ACHN (cell line): ENCODE results near the gene SNCB.

Experiments
- DNase-seq: peaks from one replicate; pipeline ENCODE4 v3.0.0-alpha.2; 2015
- in situ Hi-C: cut with HindIII; loops from 2 replicates; pipeline ENCODE4 v1.10.0; 2017; ENCODE audit warnings: low sequenced_read_pairs, low pct_ligation_motif_present, low pct_unique_long_range_greater_than_20kb

SNCB gene

GRCh38 chr5:176629853-176630680, at the start of gene SNCB, which contains the start of gene EIF4E1B:
SNCB (minus strand) TSS chr5:176630534; CDS start chr5:176629654, 880 bp downstream.
EIF4E1B (plus strand) TSS chr5:176630675; CDS start chr5:176642788, 12,113 bp downstream.
- in situ Hi-C loops, result no loop called here
- DNase-seq, result peak; percentile 49

DNA sequence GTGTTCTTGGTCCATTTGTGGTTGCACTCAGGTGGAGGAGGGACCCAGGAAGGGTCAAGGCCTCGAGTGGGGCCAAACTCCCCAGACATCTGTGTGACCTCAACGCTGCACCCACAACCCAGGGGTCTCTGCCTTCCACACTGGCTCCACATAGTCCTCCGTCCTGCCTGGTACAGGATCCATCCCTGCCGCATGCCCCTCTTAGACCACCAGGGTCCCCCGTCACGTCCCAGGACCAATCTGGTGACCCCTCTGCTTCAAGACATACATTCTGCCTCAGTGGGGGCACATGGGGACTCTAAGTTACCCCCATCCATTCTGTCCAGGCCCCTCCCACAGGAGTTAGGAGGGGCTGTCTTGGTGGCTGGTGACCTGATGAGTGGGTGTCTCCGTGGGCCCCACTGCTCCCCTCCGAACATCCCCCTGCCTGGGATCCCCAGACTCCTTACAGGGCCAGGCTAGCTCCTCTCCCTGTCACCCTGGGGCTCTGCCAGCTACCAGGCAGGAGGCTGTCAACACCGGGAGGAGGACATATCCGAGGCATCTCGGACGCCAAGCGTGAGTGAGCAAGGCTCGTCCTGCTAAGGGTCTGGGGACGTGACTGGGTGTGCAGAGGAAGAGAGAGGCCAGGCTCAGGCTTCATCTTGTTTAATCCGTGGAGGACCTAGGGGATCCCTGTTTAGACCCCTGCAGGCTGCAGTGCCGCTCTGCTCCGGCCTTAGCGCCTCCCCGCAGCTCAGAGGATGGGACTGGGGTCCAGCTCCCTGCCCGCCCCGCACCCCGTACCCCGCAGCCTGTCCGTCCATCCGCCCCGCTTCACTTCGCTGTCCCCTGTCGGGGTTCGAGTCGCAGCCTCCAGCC, 49.3 kb upstream of the SNCB start:
- in situ Hi-C loops, result no loop called here
- DNase-seq, result no peak

DNA sequence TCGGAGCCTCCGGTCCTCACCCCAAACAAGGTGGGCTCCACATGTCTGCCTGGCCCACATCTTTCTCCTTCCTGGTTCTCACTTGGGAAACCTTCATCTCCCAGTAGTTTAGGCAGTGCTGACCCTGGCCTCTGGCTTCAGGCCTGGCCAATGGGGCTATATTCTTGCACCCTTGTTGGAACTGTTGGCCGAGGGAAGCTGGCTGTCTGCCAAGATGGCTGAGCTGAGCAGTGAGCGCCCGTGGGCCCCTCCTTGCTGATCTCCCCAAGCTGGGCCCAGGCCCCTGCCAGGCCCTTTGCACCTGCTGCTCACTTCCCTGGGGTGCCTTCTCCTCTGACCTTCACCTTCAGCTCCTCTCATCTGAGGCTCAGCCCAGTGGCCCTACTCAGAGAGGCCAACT, 48.2 kb upstream of the SNCB start:
- in situ Hi-C loops, result no loop called here

GRCh38 chr5:176677209-176677939, 47.0 kb upstream of the SNCB start:
- in situ Hi-C loops, result no loop called here
- no peak for DNase-seq

More for the DNA sequence above, 48.2 kb upstream of the SNCB start:
- no peak for DNase-seq

DNA sequence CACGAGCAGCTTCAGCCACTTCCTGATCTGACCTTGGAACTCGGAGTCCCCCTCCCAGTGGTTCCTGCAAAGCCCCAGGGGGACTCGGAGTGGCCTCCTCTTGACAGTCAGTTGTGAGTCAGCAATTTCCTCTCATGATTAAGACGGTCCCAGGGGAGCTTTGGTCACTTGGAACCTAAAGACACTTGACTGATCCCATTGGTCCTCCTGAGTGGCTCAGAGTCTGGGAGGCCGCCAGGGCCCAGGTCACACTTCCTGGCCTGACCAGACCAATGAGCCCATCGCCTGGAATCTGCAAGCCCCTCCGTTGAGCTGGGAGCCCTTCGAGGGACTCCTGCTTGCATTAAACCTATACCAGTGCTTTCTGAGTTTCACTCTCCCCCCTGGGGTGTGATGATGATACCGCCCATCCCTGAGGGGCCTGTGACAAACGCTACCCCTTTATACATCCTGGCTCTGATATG, 46.1 kb upstream of the SNCB start:
- in situ Hi-C loops, result no loop called here
- DNase-seq, result no peak

- peak; percentile 31 for DNase-seq
- in situ Hi-C loops, result no loop called here
Observed at GRCh38 chr5:176675676-176676360, 45.5 kb upstream of the SNCB start.

DNA sequence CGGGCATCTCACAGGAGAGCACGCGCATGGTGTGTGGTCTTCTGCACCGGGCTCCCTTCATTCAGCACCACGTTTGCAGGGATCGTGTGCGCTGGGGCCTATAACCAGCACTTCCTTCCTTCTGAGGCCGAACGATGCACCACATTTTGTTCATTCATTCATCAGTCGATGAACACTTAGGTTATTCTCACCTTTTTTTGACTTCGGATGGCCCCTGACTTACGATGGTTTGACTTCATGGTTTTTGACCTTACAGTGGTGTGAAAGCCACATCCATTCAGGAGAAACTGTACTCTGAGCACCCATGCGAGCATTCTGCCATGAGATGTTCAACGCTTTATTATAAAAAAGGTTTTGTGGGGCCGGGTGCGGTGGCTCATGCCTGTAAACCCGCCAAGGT, 44.5 kb upstream of the SNCB start:
- in situ Hi-C loops, result no loop called here
- no peak for DNase-seq

DNA sequence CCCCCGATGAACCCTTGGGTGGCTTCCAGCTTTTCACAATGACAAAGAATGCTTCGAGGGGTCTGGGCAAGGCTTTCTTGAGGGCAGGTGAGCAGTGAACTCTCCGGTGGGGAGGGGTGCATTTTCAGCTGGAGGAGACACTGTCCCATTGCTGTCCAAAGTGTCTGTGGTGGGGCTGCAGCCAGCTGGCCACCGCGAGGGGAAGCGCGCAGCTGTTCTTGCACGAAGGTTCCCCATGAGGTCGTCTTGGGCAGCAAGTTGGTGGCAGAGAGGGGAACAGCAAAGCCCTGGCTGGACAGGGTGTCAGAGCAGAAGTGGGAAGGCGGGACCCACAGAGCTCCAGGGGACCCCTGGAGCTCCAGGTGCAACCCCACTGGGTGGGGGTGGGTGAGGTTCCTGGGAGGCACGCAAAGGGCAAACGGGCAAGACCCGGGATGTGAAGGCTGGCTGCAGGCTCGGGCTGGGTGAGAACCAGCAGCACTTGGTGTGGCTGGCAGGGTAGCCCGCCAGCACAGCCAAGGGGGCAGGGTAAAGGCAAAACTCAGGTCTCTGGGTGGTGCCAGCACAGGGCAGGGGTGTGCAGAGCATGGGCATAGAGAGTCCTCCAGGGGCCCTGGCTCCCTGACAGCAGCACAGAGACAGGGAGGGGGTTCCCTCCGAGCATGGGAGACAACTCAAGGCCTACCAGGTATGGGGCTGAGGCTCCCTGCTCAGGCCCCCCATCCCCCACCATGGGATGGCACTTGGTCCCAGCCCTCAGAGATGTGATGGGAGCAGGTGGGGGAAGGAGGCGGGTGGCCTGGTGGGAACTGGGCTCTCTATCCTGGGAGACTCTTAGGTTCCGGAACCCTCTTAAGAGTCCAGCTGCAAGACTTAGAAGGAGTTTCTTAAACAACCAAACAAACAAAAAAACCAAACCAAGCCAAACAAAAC, 43.6 kb upstream of the SNCB start:
- in situ Hi-C loops, result no loop called here
- no peak for DNase-seq

DNA sequence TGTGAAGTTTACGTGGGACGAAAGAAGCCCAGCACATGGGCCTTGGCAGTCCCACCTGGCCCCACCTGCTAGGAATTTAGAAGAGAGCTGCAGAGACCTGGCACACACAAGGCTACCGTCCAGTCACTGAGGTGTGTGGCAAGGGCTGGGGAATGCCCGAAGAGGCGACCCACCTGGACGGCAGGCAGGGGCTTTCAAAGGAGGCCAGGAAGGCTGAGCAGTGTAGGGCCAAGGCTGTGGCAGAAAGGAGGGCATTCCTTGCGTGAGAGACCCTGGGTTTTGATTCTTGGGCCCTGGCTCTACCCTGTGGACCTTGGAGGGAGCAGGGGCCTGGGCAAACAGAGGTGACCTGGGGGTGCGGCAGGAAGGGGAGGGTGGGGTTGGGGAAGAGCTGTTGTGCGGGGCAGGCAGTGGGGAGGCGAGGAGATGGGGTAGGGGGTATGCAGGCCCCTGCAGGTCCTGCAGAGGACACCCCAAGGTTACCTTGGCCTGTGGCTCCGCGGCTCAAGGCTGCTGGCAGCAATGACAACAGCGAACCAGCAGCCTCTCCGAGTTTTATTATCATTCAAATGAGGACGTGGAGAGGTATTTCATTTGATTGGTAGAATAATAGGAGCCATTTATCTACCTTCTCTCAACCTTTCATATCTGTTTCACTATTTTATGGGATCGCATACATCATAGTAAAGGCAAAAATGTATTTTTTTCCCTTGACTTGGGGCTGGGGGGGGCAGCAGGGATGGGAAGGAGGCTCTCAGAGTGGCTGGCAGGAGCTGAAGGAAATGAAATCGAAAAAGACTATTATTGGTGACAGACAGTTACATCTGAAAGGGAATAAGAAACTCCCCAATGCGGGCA, 41.8 kb upstream of the SNCB start:
- no peak for DNase-seq
- in situ Hi-C loops, result no loop called here

- in situ Hi-C loops, result no loop called here
- no peak for DNase-seq
Observed at GRCh38 chr5:176671399-176671798, 41.1 kb upstream of the SNCB start.

DNA sequence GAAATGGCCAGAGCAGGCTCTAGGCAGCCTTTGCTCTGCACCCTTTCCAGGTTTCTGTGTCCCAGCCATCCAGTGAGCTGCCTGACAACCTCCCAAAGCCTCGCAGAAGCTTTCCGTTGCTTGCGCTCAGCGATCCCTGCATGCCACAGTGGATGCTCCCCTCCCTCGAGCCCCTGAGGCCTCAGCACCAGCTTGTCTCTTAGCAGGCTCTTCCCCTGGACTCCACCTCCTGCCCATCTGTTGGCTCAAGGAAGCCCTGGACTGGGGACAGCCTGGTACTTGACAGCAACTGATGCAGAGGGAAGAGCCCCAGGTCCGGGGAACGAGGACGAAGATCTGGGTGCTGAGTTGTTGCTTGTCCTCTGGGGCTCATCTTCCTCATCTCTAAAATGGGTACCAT, 40.1 kb upstream of the SNCB start:
- in situ Hi-C loops, result no loop called here
- DNase-seq, result no peak

DNA sequence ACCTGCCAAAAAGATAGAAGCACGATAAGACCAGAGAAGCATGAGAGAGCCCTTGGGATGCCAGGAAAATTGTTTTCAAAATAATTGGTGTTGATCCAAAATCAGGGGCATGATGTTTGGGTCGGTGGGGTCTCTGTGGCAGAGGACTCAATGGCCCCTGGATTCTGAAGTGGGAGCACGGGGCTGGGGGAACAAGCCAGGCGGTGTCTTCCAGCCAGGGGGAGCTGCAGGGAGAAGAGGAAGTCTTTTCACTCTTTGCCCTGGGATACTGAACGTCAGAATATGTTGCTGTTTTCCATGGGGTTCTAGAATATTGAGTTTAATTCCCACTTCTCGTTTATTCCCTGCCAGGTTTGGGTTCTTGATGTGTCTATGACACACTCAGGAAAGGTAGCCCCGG, 37.3 kb upstream of the SNCB start:
- in situ Hi-C loops, result no loop called here
- DNase-seq, result no peak

DNA sequence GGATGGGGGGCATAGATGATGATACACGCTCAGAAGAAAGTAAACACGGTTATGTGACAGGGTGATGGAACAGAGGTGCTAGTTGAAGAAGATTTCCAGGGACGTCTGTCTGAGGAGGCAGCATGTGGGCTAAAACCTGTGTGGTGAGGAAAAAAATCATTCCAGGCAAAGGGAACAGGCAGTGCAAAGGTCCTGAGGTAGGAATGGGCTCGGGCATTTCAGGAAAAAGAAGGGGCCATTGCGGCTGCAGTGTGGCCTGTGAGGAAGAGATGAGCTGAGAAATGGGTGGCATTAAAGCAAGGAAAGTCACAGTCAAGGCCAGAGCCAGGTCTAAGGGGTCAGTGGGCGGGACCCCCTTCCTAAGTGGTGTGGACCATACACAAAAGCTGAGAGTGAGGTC, 35.2 kb upstream of the SNCB start:
- in situ Hi-C loops, result no loop called here
- no peak for DNase-seq

- in situ Hi-C loops, result no loop called here
- DNase-seq, result no peak
Observed at GRCh38 chr5:176664886-176665285, 34.6 kb upstream of the SNCB start.

GRCh38 chr5:176664479-176664878, 34.1 kb upstream of the SNCB start:
- DNase-seq, result no peak
- in situ Hi-C loops, result no loop called here

DNA sequence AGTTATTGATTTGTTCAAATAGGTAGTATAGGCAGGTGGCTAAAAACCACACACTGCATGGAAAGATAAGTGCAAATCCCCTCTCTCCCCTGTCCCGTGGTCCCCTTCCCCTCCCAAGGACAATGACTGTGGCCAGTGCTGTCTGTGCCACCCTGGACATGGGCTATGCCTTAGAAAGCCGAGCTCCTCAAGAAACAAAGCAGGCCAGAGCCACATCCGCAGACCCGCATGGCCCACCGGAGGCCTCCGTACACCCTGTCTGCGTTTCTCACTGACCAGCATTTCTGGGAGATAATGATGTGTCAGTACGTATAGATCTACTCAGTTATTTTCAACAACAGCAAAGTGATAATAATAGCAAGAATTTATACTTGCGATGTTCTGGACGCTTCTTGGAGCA, 33.2 kb upstream of the SNCB start:
- in situ Hi-C loops, result no loop called here
- DNase-seq, result no peak
